K562 (cell line): ENCODE data around the gene C10orf53. TPM values are rescaled to one million over a fixed set of nuclear protein-coding genes. Genes with fewer than 3 reads are reported as not detected.
A peak's percentile ranks its signal among the peaks of the same experiment; 100 is the strongest.

ENCODE experiments used
- HDAC8 ChIP-seq: fragments of 450-650 bp; IDR thresholded peaks from 2 replicates; pipeline ENCODE4 v1.6.1; 2016; ENCODE audit warnings: mild to moderate bottlenecking, missing genetic modification characterization, moderate library complexity, missing compliant biosample characterization
- MCM2 ChIP-seq: fragments of 450-650 bp; IDR thresholded peaks from 2 replicates; pipeline ENCODE4 v1.6.1; 2017; ENCODE audit warnings: low read depth, mild to moderate bottlenecking
- POLR2B ChIP-seq: fragments of 450-650 bp; IDR thresholded peaks from 2 replicates; pipeline ENCODE4 v1.6.1; 2018; ENCODE audit warnings: low read depth; ENCODE audit not compliant: partially characterized antibody
- ZNF24 ChIP-seq: fragments of 450-650 bp; IDR thresholded peaks from 2 replicates; pipeline ENCODE4 v1.6.1; 2016
- polyA plus RNA-seq, 8 experiments: library from polyadenylated mRNA; depleted of rRNA in 4 of 8; stranded (reverse) in 5 of 8; unstranded in 3 of 8; fragments of >200 nt; fragmentation: Nextera tagmentation in 2 of 8; fragmentation: Illumina TruSeq in 1 of 8; extraction: Ambion mirVana in 2 of 8; extraction: Trizol in 1 of 8; gene quantifications; 2 replicates each; pipeline versions ENCODE4 v1.2.1 to v1.2.3, GENCODE V29; 2011 to 2014; ENCODE audit warnings: inconsistent platforms in 1 of 8, missing spikeins in 1 of 8
- total RNA-seq, 7 experiments: library from RNA; depleted of rRNA in 6 of 7; stranded (reverse); fragments of >200 nt in 6 of 7; fragmentation: Illumina TruSeq in 2 of 7; extraction: Trizol in 2 of 7; gene quantifications; 2 replicates each; pipeline versions ENCODE4 v1.2.1 to v1.2.3, GENCODE V29; 2011 to 2021; ENCODE audit warnings: low replicate concordance in 1 of 7
- TF ChIP-seq, protein P1 (sequence below): fragments of 450-650 bp; IDR thresholded peaks from 2 replicates; pipeline ENCODE4 v1.6.1; 2016; ENCODE audit warnings: mild to moderate bottlenecking, moderate library complexity
- TF ChIP-seq, protein P2 (sequence below): fragments of 450-650 bp; formaldehyde crosslinking; IDR thresholded peaks from 2 replicates; pipeline ENCODE4 v1.4.0; 2022; ENCODE audit warnings: missing genetic modification characterization
- TF ChIP-seq, protein P3 (sequence below): fragments of 150-350 bp; IDR thresholded peaks from 2 replicates; pipeline ENCODE4 v1.6.1; 2014; ENCODE audit warnings: low read depth, mild to moderate bottlenecking, low read length, borderline replicate concordance
- TF ChIP-seq, protein P4 (sequence below): sonication (generic); formaldehyde crosslinking; IDR thresholded peaks from 2 replicates; pipeline ENCODE4 v1.8.1; 2022; ENCODE audit warnings: missing genetic modification reagents

Gene C10orf53
- total and polyA plus RNA-seq, 9 of the 15 experiments (the other 6 are each of a cell fraction or from before 2014, with no cell fraction given), result not detected

DNA sequence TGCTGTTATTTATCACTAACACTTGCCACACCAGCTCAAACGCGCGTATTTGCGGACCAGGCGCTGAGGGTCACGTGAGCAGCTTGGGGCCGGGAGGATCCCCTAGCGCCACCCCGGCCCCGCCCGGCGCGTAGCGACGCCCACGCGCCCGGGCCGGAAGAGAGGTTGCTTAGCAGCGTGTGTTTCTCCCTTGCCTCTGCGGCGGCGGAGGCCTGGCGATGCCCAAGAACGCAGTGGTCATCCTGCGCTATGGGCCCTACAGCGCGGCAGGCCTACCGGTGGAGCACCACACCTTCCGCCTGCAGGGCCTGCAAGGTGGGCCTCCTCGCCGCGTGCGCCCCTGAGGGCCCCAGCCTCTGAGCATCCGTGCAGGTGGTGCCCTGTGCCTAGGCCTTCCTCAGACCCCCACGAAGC is at the start of gene C10orf53 (continued):
- TF ChIP-seq, protein P1, sequence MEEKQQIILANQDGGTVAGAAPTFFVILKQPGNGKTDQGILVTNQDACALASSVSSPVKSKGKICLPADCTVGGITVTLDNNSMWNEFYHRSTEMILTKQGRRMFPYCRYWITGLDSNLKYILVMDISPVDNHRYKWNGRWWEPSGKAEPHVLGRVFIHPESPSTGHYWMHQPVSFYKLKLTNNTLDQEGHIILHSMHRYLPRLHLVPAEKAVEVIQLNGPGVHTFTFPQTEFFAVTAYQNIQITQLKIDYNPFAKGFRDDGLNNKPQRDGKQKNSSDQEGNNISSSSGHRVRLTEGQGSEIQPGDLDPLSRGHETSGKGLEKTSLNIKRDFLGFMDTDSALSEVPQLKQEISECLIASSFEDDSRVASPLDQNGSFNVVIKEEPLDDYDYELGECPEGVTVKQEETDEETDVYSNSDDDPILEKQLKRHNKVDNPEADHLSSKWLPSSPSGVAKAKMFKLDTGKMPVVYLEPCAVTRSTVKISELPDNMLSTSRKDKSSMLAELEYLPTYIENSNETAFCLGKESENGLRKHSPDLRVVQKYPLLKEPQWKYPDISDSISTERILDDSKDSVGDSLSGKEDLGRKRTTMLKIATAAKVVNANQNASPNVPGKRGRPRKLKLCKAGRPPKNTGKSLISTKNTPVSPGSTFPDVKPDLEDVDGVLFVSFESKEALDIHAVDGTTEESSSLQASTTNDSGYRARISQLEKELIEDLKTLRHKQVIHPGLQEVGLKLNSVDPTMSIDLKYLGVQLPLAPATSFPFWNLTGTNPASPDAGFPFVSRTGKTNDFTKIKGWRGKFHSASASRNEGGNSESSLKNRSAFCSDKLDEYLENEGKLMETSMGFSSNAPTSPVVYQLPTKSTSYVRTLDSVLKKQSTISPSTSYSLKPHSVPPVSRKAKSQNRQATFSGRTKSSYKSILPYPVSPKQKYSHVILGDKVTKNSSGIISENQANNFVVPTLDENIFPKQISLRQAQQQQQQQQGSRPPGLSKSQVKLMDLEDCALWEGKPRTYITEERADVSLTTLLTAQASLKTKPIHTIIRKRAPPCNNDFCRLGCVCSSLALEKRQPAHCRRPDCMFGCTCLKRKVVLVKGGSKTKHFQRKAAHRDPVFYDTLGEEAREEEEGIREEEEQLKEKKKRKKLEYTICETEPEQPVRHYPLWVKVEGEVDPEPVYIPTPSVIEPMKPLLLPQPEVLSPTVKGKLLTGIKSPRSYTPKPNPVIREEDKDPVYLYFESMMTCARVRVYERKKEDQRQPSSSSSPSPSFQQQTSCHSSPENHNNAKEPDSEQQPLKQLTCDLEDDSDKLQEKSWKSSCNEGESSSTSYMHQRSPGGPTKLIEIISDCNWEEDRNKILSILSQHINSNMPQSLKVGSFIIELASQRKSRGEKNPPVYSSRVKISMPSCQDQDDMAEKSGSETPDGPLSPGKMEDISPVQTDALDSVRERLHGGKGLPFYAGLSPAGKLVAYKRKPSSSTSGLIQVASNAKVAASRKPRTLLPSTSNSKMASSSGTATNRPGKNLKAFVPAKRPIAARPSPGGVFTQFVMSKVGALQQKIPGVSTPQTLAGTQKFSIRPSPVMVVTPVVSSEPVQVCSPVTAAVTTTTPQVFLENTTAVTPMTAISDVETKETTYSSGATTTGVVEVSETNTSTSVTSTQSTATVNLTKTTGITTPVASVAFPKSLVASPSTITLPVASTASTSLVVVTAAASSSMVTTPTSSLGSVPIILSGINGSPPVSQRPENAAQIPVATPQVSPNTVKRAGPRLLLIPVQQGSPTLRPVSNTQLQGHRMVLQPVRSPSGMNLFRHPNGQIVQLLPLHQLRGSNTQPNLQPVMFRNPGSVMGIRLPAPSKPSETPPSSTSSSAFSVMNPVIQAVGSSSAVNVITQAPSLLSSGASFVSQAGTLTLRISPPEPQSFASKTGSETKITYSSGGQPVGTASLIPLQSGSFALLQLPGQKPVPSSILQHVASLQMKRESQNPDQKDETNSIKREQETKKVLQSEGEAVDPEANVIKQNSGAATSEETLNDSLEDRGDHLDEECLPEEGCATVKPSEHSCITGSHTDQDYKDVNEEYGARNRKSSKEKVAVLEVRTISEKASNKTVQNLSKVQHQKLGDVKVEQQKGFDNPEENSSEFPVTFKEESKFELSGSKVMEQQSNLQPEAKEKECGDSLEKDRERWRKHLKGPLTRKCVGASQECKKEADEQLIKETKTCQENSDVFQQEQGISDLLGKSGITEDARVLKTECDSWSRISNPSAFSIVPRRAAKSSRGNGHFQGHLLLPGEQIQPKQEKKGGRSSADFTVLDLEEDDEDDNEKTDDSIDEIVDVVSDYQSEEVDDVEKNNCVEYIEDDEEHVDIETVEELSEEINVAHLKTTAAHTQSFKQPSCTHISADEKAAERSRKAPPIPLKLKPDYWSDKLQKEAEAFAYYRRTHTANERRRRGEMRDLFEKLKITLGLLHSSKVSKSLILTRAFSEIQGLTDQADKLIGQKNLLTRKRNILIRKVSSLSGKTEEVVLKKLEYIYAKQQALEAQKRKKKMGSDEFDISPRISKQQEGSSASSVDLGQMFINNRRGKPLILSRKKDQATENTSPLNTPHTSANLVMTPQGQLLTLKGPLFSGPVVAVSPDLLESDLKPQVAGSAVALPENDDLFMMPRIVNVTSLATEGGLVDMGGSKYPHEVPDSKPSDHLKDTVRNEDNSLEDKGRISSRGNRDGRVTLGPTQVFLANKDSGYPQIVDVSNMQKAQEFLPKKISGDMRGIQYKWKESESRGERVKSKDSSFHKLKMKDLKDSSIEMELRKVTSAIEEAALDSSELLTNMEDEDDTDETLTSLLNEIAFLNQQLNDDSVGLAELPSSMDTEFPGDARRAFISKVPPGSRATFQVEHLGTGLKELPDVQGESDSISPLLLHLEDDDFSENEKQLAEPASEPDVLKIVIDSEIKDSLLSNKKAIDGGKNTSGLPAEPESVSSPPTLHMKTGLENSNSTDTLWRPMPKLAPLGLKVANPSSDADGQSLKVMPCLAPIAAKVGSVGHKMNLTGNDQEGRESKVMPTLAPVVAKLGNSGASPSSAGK, result 0 out of 2 replicates have a peak, but pooled peaks have one; percentile 4
- TF ChIP-seq MCM2, result no peak
- TF ChIP-seq POLR2B, result no peak
- TF ChIP-seq HDAC8 (tag), result no peak
- TF ChIP-seq, protein P2, sequence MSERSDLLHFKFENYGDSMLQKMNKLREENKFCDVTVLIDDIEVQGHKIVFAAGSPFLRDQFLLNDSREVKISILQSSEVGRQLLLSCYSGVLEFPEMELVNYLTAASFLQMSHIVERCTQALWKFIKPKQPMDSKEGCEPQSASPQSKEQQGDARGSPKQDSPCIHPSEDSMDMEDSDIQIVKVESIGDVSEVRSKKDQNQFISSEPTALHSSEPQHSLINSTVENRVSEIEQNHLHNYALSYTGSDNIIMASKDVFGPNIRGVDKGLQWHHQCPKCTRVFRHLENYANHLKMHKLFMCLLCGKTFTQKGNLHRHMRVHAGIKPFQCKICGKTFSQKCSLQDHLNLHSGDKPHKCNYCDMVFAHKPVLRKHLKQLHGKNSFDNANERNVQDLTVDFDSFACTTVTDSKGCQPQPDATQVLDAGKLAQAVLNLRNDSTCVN (CRISPR knock-in tag), result no peak
- TF ChIP-seq, protein P3, sequence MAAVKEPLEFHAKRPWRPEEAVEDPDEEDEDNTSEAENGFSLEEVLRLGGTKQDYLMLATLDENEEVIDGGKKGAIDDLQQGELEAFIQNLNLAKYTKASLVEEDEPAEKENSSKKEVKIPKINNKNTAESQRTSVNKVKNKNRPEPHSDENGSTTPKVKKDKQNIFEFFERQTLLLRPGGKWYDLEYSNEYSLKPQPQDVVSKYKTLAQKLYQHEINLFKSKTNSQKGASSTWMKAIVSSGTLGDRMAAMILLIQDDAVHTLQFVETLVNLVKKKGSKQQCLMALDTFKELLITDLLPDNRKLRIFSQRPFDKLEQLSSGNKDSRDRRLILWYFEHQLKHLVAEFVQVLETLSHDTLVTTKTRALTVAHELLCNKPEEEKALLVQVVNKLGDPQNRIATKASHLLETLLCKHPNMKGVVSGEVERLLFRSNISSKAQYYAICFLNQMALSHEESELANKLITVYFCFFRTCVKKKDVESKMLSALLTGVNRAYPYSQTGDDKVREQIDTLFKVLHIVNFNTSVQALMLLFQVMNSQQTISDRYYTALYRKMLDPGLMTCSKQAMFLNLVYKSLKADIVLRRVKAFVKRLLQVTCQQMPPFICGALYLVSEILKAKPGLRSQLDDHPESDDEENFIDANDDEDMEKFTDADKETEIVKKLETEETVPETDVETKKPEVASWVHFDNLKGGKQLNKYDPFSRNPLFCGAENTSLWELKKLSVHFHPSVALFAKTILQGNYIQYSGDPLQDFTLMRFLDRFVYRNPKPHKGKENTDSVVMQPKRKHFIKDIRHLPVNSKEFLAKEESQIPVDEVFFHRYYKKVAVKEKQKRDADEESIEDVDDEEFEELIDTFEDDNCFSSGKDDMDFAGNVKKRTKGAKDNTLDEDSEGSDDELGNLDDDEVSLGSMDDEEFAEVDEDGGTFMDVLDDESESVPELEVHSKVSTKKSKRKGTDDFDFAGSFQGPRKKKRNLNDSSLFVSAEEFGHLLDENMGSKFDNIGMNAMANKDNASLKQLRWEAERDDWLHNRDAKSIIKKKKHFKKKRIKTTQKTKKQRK, result no peak
- TF ChIP-seq, protein P4, sequence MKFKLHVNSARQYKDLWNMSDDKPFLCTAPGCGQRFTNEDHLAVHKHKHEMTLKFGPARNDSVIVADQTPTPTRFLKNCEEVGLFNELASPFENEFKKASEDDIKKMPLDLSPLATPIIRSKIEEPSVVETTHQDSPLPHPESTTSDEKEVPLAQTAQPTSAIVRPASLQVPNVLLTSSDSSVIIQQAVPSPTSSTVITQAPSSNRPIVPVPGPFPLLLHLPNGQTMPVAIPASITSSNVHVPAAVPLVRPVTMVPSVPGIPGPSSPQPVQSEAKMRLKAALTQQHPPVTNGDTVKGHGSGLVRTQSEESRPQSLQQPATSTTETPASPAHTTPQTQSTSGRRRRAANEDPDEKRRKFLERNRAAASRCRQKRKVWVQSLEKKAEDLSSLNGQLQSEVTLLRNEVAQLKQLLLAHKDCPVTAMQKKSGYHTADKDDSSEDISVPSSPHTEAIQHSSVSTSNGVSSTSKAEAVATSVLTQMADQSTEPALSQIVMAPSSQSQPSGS (CRISPR knock-in tag), result no peak
- TF ChIP-seq ZNF24, result no peak
